K562 (cell line): ENCODE results near the gene LIMD2. TPM values are rescaled to one million over a fixed set of nuclear protein-coding genes. Genes with fewer than 3 reads are reported as not detected.

ENCODE experiments used
- ATAC-seq: fragments of 200-7000 bp; cut with Tn5 transposase; 3 replicates; pipeline ENCODE4 v1.9.1; 2020; ENCODE audit warnings: moderate library complexity
- BruUV-seq: library from RNA; stranded (reverse); fragments of 400-500 nt; replicated peaks from 2 replicates; lab custom pipeline; 2021; lab: Mats Ljungman, UMichigan
- CTCF ChIA-PET: fragments of 300-600 bp; formaldehyde crosslinking; extraction: SDS; loops from one replicate; lab custom pipeline; 2021; ENCODE audit warnings: low intra/inter-chr PET ratio; lab: Yijun Ruan, JAX
- POLR2A ChIA-PET: fragments of 300-600, 350-650 bp; sonication (Branson Sonifier 250); formaldehyde crosslinking; extraction: SDS; loops from one replicate; lab custom pipeline; 2021; ENCODE audit warnings: antibody characterized with exemption, inconsistent platforms; lab: Yijun Ruan, JAX
- DNase-seq, 4 experiments: peaks; one replicate each; pipeline versions ENCODE4 v3.0.0 to v3.0.0-alpha.2; 2011 to 2018; ENCODE audit warnings: low spot score in 3 of 4, mixed read lengths in 3 of 4; ENCODE audit errors: extremely low read depth in 1 of 4
- FAIRE-seq: peaks from 2 replicates; lab custom pipeline; 2011; peaks lifted over from hg19 to GRCh38; lab: Jason Lieb, UNC
- H2AFZ ChIP-seq: 2 replicates; pipeline ENCODE4 v1.6.0; 2011; ENCODE audit warnings: low read depth, low read length, control low read depth, inconsistent platforms
- H3K27ac ChIP-seq: fragments of 200-600 bp; 3 replicates; pipeline ENCODE4 v1.8.0; 2011; ENCODE audit warnings: low read depth, mild to moderate bottlenecking, control low read depth, inconsistent platforms, low read length, moderate library complexity, mixed read lengths; ENCODE audit errors: extremely low read depth
- H3K27me3 ChIP-seq, 2 experiments: fragments of 300-600 bp in 1 of 2; 2 replicates in 1 of 2; 3 replicates in 1 of 2; pipeline versions ENCODE4 v1.6.0 to v1.8.0; 2011; ENCODE audit warnings: inconsistent platforms in 2 of 2, low read length in 2 of 2, mild to moderate bottlenecking in 1 of 2, mixed read lengths in 1 of 2, moderate library complexity in 1 of 2; ENCODE audit not compliant: control insufficient read depth in 2 of 2, insufficient read depth in 2 of 2
- H3K36me3 ChIP-seq: fragments of 300-600 bp; 3 replicates; pipeline ENCODE4 v1.8.0; 2011; ENCODE audit warnings: mild to moderate bottlenecking, low read length, inconsistent platforms; ENCODE audit not compliant: control insufficient read depth, insufficient read depth
- H3K4me1 ChIP-seq, 2 experiments: fragments of 200-600 bp in 1 of 2; replicated peaks in 1 of 2; 2 replicates in 1 of 2; 3 replicates in 1 of 2; pipeline versions ENCODE4 v1.5.1 to v1.8.0; 2011; ENCODE audit warnings: inconsistent platforms in 2 of 2, low read length in 2 of 2, mild to moderate bottlenecking in 1 of 2, mixed read lengths in 1 of 2, moderate library complexity in 1 of 2; ENCODE audit not compliant: control insufficient read depth in 2 of 2, insufficient read depth in 2 of 2
- H3K4me2 ChIP-seq: 2 replicates; pipeline ENCODE4 v1.6.1; 2011; ENCODE audit warnings: low read length, control low read depth, inconsistent platforms, mixed read lengths; ENCODE audit not compliant: insufficient read depth
- H3K4me3 ChIP-seq: fragments of 200-600 bp; sonication (generic), shearing (Covaris generic); 2 replicates; pipeline ENCODE4 v1.5.1; 2016; ENCODE audit warnings: control low read depth, inconsistent platforms
- H3K79me2 ChIP-seq: fragments of 200-600 bp; 3 replicates; pipeline ENCODE4 v1.8.0; 2011; ENCODE audit warnings: low read length, inconsistent platforms; ENCODE audit not compliant: control insufficient read depth, insufficient read depth
- H3K9ac ChIP-seq, 2 experiments: 2 replicates each; pipeline versions ENCODE4 v1.6.0 to v1.6.1; 2011; ENCODE audit warnings: low read depth in 2 of 2, low read length in 2 of 2, control low read depth in 1 of 2, inconsistent platforms in 1 of 2, mild to moderate bottlenecking in 1 of 2, mixed read lengths in 1 of 2; ENCODE audit not compliant: insufficient read depth in 1 of 2
- H3K9me1 ChIP-seq: one replicate; pipeline ENCODE4 v1.6.0; 2011; ENCODE audit warnings: inconsistent platforms, mild to moderate bottlenecking, low read length, moderate library complexity; ENCODE audit not compliant: control insufficient read depth, insufficient read depth
- H3K9me3 ChIP-seq: replicated peaks from 2 replicates; pipeline ENCODE4 v1.5.1; 2011; ENCODE audit warnings: low read depth, low read length, inconsistent platforms; ENCODE audit not compliant: control insufficient read depth, insufficient read depth
- H4K20me1 ChIP-seq: replicated peaks from 2 replicates; pipeline ENCODE4 v1.6.1; 2011; ENCODE audit warnings: low read length, inconsistent platforms, mixed read lengths; ENCODE audit not compliant: control insufficient read depth, insufficient read depth
- DPF2 ChIP-seq: fragments of 450-650 bp; IDR thresholded peaks from 2 replicates; pipeline ENCODE4 v1.6.1; 2016
- GABPB1 ChIP-seq: sonication (generic); formaldehyde crosslinking; IDR thresholded peaks from 2 replicates; pipeline ENCODE4 v1.8.0; 2022; ENCODE audit warnings: mild to moderate bottlenecking, missing genetic modification reagents
- KDM5B ChIP-seq: fragments of 200-600 bp; sonication (generic); IDR thresholded peaks from 2 replicates; pipeline ENCODE4 v1.6.1; 2012; ENCODE audit warnings: low read depth, mild to moderate bottlenecking, moderate library complexity, low read length, control low read depth, inconsistent platforms; ENCODE audit not compliant: insufficient replicate concordance
- NR2C1 ChIP-seq, 2 experiments: fragments of 450-650 bp; IDR thresholded peaks; 2 replicates each; pipeline ENCODE4 v1.6.1; 2017; ENCODE audit warnings: mild to moderate bottlenecking in 2 of 2, antibody characterized with exemption in 1 of 2, inconsistent platforms in 1 of 2, missing compliant biosample characterization in 1 of 2, missing genetic modification characterization in 1 of 2
- RFX7 ChIP-seq: fragments of 250-450 bp; sonication (Bioruptor Pico); IDR thresholded peaks from 2 replicates; pipeline ENCODE4 v1.5.1; 2021; ENCODE audit warnings: mild to moderate bottlenecking
- RNF2 ChIP-seq: sonication (generic); IDR thresholded peaks from 2 replicates; pipeline ENCODE4 v1.6.1; 2016
- SIN3A ChIP-seq, 2 experiments: fragments of 150-350 bp in 1 of 2; IDR thresholded peaks; 2 replicates each; pipeline ENCODE4 v1.6.1; 2011 to 2016; ENCODE audit warnings: borderline replicate concordance in 2 of 2, low read depth in 2 of 2, low read length in 2 of 2, mild to moderate bottlenecking in 2 of 2, moderate library complexity in 2 of 2; ENCODE audit not compliant: control insufficient read depth in 1 of 2
- ZNF197 ChIP-seq: fragments of 200-800 bp; sonication (Bioruptor generic); IDR thresholded peaks from 2 replicates; pipeline ENCODE4 v1.6.1; 2016; ENCODE audit warnings: low read depth, missing genetic modification characterization, missing compliant biosample characterization
- WGBS: fragments of 100-300 bp; shearing (Covaris generic); methylation state at CpG from one replicate; pipeline ENCODE4 v1.1.6; 2016; ENCODE audit warnings: low coverage, mixed read lengths; ENCODE audit not compliant: insufficient coverage; ENCODE audit errors: missing lambda C conversion rate; 5-methylcytosine and 5-hydroxymethylcytosine counted together
- in situ Hi-C: fragments of 300-500 bp; cut with MboI; formaldehyde crosslinking; loops from 4 replicates; pipeline ENCODE4 v1.15.0; 2018; ENCODE audit warnings: inconsistent platforms, mixed read lengths
- intact Hi-C: fragments of 100-400 bp; cut with micrococcal nuclease; formaldehyde crosslinking; loops from 2 replicates; pipeline ENCODE4 v1.14.2; 2022
- polyA plus RNA-seq, 8 experiments: library from polyadenylated mRNA; depleted of rRNA in 4 of 8; stranded (reverse) in 5 of 8; unstranded in 3 of 8; fragments of >200 nt; fragmentation: Nextera tagmentation in 2 of 8; fragmentation: Illumina TruSeq in 1 of 8; extraction: Ambion mirVana in 2 of 8; extraction: Trizol in 1 of 8; gene quantifications; 2 replicates each; pipeline versions ENCODE4 v1.2.1 to v1.2.3, GENCODE V29; 2011 to 2014; ENCODE audit warnings: inconsistent platforms in 1 of 8, missing spikeins in 1 of 8
- total RNA-seq, 7 experiments: library from RNA; depleted of rRNA in 6 of 7; stranded (reverse); fragments of >200 nt in 6 of 7; fragmentation: Illumina TruSeq in 2 of 7; extraction: Trizol in 2 of 7; gene quantifications; 2 replicates each; pipeline versions ENCODE4 v1.2.1 to v1.2.3, GENCODE V29; 2011 to 2021; ENCODE audit warnings: low replicate concordance in 1 of 7
- TF ChIP-seq, protein P1 (sequence below): fragments of 200-800 bp; sonication (Bioruptor generic); IDR thresholded peaks from 2 replicates; pipeline ENCODE4 v1.6.1; 2017; ENCODE audit warnings: missing genetic modification characterization, missing compliant biosample characterization
- TF ChIP-seq, protein P2 (sequence below): sonication (generic); formaldehyde crosslinking; IDR thresholded peaks from 2 replicates; pipeline ENCODE4 v1.4.0; 2020; ENCODE audit warnings: mild to moderate bottlenecking, missing genetic modification reagents
- TF ChIP-seq, protein P3 (sequence below): sonication (generic); formaldehyde crosslinking; IDR thresholded peaks from 2 replicates; pipeline ENCODE4 v1.9.0; 2022; ENCODE audit warnings: mild to moderate bottlenecking, missing genetic modification reagents
- TF ChIP-seq, protein P4 (sequence below): sonication (generic); formaldehyde crosslinking; IDR thresholded peaks from 2 replicates; pipeline ENCODE4 v1.8.0; 2023; ENCODE audit warnings: missing genetic modification reagents, mild to moderate bottlenecking, borderline replicate concordance

LIMD2 gene
- total and polyA plus RNA-seq, 9 of the 15 experiments (the other 6 are each of a cell fraction or from before 2014, with no cell fraction given), result 0.07 to 11.2 (median 2.8) TPM

DNA sequence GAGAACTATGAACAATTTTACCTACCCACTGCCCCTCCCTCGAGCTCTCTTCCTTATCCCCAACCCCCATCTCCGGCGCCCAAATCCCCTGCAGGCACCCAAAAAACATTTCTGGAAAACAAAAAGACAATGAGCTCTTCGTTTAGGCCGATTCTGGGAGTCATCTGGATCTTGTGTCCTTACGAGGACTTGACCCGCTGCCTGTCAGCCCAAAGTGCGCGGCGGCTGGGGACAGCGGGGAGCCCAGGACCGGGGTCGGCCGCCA lies 41.1 kb upstream of the LIMD2 start:
- peak; percentile 56 for ATAC-seq
- ChIA-PET POLR2A (interaction anchor here (0.6 to 2.6 kb wide), 5 partner anchors 9 to 32 kb away, joined by 3 to 33 read pairs (median 5); partner anchors contain the start of genes CCDC47 and DDX42), CTCF (no interaction called here)
- peak overlapping the region; percentile 86 to 99 for H3K9ac ChIP-seq
- in situ Hi-C loops, result no loop called here
- H3K27ac ChIP-seq, result peak overlapping the region; percentile 79
- H3K4me3 ChIP-seq, result peak overlapping the region; percentile 84
- H3K27me3 ChIP-seq, result no peaks in the 10 kb centered on the region
- peaks cover 4 to 18% of the 10 kb centered on the region in 2 experiments; a peak in 3 of 5 replicates for H3K4me1 ChIP-seq
- peak in 2 of 4 experiments; percentile 52 to 54 for DNase-seq
- H3K9me3 ChIP-seq, result no peaks in the 10 kb centered on the region
- peaks cover 11% of the 10 kb centered on the region for H3K79me2 ChIP-seq
- no peak for FAIRE-seq
- no TSS peak for BruUV-seq
- no peaks in the 10 kb centered on the region for H4K20me1 ChIP-seq
- peaks cover 17% of the 10 kb centered on the region; the same call in 2 of the 3 replicates for H3K36me3 ChIP-seq
- intact Hi-C loops, result no loop called here
- H3K4me2 ChIP-seq, result peak overlapping the region; percentile 76
- H2AFZ ChIP-seq, result peak overlapping the region; percentile 88
- no peaks in the 10 kb centered on the region for H3K9me1 ChIP-seq
- under 1% methylated on average over 13 of the region's 14 CpGs for WGBS
- TF ChIP-seq SIN3A (IDR thresholded peaks at IDR 0.05; ENCODE audit: borderline replicate concordance in 2 of 2, control insufficient read depth in 1 of 2, low read depth in 2 of 2, low read length in 2 of 2), result 0 out of 4 replicates have a peak, but pooled peaks of 1 of the 2 experiments have one; percentile 5
- TF ChIP-seq GABPB1 (CRISPR knock-in tag), result no peak
- TF ChIP-seq DPF2, result 0 out of 2 replicates have a peak, but pooled peaks have one; percentile 14
- peak; percentile 4 for TF ChIP-seq KDM5B
- TF ChIP-seq, protein P1, sequence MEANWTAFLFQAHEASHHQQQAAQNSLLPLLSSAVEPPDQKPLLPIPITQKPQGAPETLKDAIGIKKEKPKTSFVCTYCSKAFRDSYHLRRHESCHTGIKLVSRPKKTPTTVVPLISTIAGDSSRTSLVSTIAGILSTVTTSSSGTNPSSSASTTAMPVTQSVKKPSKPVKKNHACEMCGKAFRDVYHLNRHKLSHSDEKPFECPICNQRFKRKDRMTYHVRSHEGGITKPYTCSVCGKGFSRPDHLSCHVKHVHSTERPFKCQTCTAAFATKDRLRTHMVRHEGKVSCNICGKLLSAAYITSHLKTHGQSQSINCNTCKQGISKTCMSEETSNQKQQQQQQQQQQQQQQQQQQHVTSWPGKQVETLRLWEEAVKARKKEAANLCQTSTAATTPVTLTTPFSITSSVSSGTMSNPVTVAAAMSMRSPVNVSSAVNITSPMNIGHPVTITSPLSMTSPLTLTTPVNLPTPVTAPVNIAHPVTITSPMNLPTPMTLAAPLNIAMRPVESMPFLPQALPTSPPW (CRISPR knock-in tag), result peak; percentile 66
- no peak for TF ChIP-seq RNF2
- TF ChIP-seq ZNF197, result peak; percentile 34; the same call in 1 of the 2 replicates
- TF ChIP-seq RFX7 (CRISPR knock-in tag), result no peak
- TF ChIP-seq, protein P2, sequence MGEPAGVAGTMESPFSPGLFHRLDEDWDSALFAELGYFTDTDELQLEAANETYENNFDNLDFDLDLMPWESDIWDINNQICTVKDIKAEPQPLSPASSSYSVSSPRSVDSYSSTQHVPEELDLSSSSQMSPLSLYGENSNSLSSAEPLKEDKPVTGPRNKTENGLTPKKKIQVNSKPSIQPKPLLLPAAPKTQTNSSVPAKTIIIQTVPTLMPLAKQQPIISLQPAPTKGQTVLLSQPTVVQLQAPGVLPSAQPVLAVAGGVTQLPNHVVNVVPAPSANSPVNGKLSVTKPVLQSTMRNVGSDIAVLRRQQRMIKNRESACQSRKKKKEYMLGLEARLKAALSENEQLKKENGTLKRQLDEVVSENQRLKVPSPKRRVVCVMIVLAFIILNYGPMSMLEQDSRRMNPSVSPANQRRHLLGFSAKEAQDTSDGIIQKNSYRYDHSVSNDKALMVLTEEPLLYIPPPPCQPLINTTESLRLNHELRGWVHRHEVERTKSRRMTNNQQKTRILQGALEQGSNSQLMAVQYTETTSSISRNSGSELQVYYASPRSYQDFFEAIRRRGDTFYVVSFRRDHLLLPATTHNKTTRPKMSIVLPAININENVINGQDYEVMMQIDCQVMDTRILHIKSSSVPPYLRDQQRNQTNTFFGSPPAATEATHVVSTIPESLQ (CRISPR knock-in tag), result 0 out of 2 replicates have a peak, but pooled peaks have one; percentile 49
- TF ChIP-seq, protein P3, sequence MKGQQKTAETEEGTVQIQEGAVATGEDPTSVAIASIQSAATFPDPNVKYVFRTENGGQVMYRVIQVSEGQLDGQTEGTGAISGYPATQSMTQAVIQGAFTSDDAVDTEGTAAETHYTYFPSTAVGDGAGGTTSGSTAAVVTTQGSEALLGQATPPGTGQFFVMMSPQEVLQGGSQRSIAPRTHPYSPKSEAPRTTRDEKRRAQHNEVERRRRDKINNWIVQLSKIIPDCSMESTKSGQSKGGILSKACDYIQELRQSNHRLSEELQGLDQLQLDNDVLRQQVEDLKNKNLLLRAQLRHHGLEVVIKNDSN (CRISPR knock-in tag), result 0 out of 2 replicates have a peak, but pooled peaks have one; percentile 2
- TF ChIP-seq, protein P4, sequence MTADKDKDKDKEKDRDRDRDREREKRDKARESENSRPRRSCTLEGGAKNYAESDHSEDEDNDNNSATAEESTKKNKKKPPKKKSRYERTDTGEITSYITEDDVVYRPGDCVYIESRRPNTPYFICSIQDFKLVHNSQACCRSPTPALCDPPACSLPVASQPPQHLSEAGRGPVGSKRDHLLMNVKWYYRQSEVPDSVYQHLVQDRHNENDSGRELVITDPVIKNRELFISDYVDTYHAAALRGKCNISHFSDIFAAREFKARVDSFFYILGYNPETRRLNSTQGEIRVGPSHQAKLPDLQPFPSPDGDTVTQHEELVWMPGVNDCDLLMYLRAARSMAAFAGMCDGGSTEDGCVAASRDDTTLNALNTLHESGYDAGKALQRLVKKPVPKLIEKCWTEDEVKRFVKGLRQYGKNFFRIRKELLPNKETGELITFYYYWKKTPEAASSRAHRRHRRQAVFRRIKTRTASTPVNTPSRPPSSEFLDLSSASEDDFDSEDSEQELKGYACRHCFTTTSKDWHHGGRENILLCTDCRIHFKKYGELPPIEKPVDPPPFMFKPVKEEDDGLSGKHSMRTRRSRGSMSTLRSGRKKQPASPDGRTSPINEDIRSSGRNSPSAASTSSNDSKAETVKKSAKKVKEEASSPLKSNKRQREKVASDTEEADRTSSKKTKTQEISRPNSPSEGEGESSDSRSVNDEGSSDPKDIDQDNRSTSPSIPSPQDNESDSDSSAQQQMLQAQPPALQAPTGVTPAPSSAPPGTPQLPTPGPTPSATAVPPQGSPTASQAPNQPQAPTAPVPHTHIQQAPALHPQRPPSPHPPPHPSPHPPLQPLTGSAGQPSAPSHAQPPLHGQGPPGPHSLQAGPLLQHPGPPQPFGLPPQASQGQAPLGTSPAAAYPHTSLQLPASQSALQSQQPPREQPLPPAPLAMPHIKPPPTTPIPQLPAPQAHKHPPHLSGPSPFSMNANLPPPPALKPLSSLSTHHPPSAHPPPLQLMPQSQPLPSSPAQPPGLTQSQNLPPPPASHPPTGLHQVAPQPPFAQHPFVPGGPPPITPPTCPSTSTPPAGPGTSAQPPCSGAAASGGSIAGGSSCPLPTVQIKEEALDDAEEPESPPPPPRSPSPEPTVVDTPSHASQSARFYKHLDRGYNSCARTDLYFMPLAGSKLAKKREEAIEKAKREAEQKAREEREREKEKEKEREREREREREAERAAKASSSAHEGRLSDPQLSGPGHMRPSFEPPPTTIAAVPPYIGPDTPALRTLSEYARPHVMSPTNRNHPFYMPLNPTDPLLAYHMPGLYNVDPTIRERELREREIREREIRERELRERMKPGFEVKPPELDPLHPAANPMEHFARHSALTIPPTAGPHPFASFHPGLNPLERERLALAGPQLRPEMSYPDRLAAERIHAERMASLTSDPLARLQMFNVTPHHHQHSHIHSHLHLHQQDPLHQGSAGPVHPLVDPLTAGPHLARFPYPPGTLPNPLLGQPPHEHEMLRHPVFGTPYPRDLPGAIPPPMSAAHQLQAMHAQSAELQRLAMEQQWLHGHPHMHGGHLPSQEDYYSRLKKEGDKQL (CRISPR knock-in tag), result no peak
- TF ChIP-seq NR2C1 (IDR thresholded peaks at IDR 0.05), result 0 out of 2 replicates have a peak, but pooled peaks have one; percentile 7
- no peak for TF ChIP-seq NR2C1 (tag; IDR thresholded peaks at IDR 0.05)
